Activated effector memory CD4-positive, alpha-beta T cell treated with Interleukin-2 at 50 U/mL for 16 hours (primary cell): ENCODE measurements around the gene IER5.
A peak's percentile ranks its signal among the peaks of the same experiment; 100 is the strongest.
"Not testable (repeated sequence)": the region's sequence is repeated elsewhere in the genome, so short reads cannot be mapped to it uniquely, and the experiment has no call there.

ENCODE experiments used
- DNase-seq: peaks from one replicate; pipeline ENCODE4 v3.0.0-alpha.2; 2020

IER5 gene

GRCh38 chr1:181088079-181089016 is at the start of gene IER5:
TSS of gene IER5 (plus strand) at chr1:181088700. CDS start at chr1:181088903, 203 bp downstream.
- peak; percentile 94 for DNase-seq

- DNase-seq = no peak
These were observed 48.1 kb upstream of the IER5 start for GRCh38 chr1:181040284-181040865.

- no peak for DNase-seq
These were observed 45.2 kb upstream of the IER5 start for GRCh38 chr1:181043025-181043888.

- no peak for DNase-seq
These were observed 44.0 kb upstream of the IER5 start for GRCh38 chr1:181044449-181044966.

- not testable (repeated sequence) for DNase-seq
These were observed 42.6 kb upstream of the IER5 start for GRCh38 chr1:181045946-181046345.

GRCh38 chr1:181049378-181049777 is 39.1 kb upstream of the IER5 start:
- no peak for DNase-seq

GRCh38 chr1:181050922-181051321 is 37.6 kb upstream of the IER5 start:
- DNase-seq = no peak

GRCh38 chr1:181056560-181056959 is 31.9 kb upstream of the IER5 start:
- DNase-seq = no peak

GRCh38 chr1:181057079-181057478 is 31.4 kb upstream of the IER5 start:
- no peak for DNase-seq

- DNase-seq = no peak
These were observed 29.1 kb upstream of the IER5 start for GRCh38 chr1:181059435-181059834.

GRCh38 chr1:181060066-181060465 is 28.4 kb upstream of the IER5 start:
- DNase-seq = no peak

GRCh38 chr1:181060947-181061346 is 27.6 kb upstream of the IER5 start:
- DNase-seq = not testable (repeated sequence)

GRCh38 chr1:181061487-181061886 is 27.0 kb upstream of the IER5 start:
- no peak for DNase-seq

- peak; percentile 10 for DNase-seq
These were observed 26.3 kb upstream of the IER5 start for GRCh38 chr1:181061891-181062835.

- no peak for DNase-seq
These were observed 25.6 kb upstream of the IER5 start for GRCh38 chr1:181062836-181063428.

- DNase-seq = no peak
These were observed 24.4 kb upstream of the IER5 start for GRCh38 chr1:181064011-181064623.

GRCh38 chr1:181064702-181065101 is 23.8 kb upstream of the IER5 start:
- DNase-seq = no peak

GRCh38 chr1:181073638-181074037 is 14.9 kb upstream of the IER5 start:
- no peak for DNase-seq

- no peak for DNase-seq
These were observed 12.6 kb upstream of the IER5 start for GRCh38 chr1:181075766-181076350.

- no peak for DNase-seq
These were observed 11.6 kb upstream of the IER5 start for GRCh38 chr1:181076852-181077251.
